Glomerular visceral epithelial cell (primary cell): ENCODE measurements around the gene KRTAP5-2.
"Not testable (repeated sequence)": the region's sequence is repeated elsewhere in the genome, so short reads cannot be mapped to it uniquely, and the experiment has no call there.

Experiments used
- DNase-seq: peaks from one replicate; pipeline ENCODE4 v3.0.0-alpha.2; 2016; ENCODE audit errors: extremely low spot score

The KRTAP5-2 gene

GRCh38 chr11:1628506-1629325 lies 30.6 kb upstream of the KRTAP5-2 start:
- DNase-seq: peak; percentile 45

DNA sequence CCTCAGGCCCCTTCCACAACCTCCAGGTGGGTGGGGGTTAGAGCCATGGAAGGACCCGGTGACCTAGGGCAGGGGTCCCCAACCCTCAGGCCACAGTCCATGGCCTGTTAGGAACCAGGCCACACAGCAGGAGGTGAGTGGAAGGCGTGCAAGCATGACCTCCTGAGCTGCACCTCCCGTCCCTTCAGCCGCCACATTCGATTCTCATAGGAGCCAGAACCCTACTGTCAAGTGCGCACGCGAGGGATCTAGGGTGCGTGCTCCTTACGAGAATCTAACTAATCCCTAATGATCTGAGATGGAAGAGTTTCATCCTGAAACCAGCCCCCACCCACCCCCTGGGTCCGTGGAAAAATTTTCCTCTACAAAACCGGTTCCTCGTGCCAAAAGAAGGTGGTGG lies 27.4 kb upstream of the KRTAP5-2 start:
- no peak for DNase-seq

DNA sequence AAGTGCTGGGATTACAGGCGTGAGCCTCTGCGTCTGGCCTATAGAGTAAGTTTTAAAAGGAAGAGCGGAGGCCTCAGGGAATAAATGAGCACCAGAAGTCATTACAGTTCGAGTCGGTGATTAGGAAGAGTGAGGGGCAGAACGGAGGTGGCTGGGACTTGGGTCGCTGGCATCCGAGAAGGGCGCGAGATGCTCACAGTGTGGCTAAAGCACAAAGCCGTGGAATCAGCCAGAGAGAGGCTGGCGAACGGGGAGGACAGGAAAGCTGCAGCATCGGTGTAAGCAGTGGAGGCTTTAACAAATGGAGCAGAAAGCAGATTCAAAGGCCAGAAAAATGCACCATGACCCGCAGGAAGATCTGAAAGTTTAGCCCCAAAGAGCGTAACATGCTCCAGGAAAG lies 26.5 kb upstream of the KRTAP5-2 start:
- DNase-seq: no peak

- no peak for DNase-seq
These were observed 25.6 kb upstream of the KRTAP5-2 start for GRCh38 chr11:1623716-1624115.

- DNase-seq: no peak
These were observed 24.0 kb upstream of the KRTAP5-2 start, which contains the start of gene KRTAP5-4 for GRCh38 chr11:1622086-1622485. Gene KRTAP5-4 (minus strand): TSS chr11:1622138. CDS start chr11:1622093, 45 bp downstream.

DNA sequence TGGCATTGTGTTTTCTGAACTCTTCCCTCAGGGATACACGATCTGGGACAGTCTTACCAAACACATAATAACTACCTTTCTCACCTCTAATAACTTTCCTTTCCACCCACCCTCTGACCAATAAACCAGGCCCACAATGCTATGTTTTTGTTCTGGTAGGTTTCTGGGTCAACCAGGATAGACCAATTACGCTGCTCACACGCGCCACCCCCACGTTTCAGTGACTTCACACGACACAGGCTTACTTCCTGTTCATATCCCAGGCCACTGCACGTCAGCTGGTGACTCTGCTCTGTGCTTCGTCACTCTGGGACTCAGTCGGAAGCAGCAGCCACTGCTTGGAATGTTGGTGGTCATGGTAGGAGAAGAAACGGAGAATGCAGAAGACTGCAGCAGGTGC lies 21.4 kb upstream of the KRTAP5-2 start:
- DNase-seq: no peak

DNA sequence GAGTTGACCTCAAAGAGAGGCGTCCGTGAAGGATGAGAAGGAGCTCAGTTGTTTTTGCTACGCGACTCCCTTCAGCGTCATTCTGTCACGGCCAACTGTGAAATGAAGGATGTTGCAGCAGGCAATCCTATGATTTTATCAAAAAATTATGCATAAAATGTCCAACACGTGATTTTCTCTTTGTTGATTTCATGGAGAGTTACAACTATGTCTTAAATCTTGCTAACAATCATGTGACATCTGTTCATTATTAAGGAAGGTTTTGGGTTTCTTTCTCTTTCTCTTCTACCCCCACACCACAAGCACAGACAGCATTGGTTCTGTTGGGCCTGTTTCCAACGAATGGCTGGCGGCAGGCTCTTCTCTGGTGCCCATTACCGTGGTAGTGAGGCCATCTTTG lies 20.1 kb upstream of the KRTAP5-2 start:
- DNase-seq: no peak

DNA sequence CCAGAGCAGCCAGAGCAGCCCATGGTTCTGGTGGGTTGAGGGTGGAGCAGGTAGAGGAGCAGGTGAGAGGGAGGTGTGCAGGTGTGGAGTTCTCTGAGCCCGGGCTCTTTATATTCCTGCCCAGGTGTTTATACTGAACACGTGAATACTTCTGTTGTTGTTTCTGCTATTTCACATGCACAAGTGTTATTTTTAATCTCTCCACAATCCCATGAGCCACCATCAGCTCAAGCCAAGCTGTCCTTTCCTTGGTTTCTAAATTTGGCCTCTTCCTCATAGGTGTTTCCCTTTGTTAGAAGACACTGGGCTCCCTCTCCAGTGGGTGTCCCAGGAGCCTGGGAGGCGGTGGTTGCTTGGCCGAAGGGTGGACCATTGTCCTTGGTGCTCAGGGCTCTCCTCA lies 10.3 kb upstream of the KRTAP5-2 start, which contains the start of gene KRTAP5-3:
Gene KRTAP5-3 (minus strand): TSS at position 101 of the 400 bp plus-strand sequence. CDS start 78 bp downstream, at position 23.
- no peak for DNase-seq

DNA sequence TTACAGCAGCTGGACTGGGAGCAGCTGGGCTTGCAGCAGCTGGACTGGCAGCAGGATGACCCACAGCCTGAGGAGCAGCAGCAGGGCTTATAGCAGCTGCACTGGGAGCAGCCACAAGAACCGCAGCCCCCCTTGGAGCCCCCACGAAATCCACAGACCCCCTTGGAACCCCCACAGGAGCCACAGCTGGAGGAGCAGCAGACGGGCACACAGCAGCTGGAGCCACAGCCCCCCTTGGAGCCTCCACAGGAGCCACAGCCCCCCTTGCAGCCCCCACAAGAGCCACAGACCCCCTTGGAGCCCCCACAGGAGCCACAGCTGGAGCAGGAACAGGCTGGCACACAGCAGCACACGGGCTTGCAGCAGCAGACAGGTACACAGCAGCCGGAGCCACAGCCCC lies 9.8 kb upstream of the KRTAP5-2 start:
- not testable (repeated sequence) for DNase-seq

DNA sequence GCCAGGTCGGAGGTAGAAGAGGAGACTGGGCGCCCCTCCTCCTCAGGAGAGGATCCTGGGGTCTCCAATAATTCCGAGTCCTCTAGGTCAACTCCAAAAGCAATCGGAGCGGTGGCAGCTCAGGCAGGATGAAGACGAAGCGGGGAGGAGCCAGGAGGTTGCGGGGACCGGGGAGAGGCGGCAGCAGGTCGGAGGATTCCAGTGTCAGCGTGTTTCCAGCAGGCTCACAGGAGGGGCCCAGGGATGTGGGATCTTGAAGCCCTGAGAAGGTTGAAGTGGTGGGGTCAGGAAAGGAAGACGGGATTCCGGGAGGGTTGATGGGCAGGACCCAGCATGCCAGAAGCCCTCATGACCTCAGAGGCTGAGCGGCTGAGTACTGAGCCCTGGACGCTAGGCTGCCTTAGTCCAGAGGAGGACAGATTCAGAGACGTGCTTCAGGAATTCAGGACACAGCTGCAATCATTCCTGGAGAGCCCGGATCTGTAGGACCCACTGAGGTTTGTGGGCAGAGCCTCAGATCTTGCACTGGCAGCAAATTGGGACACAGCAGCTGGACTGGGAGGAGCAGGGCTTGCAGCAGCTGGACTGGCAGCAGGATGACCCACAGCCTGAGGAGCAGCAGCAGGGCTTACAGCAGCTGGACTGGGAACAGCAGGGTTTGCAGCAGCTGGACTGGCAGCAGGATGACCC lies 9.2 kb upstream of the KRTAP5-2 start:
- DNase-seq: peak; percentile 2

GRCh38 chr11:1605923-1606322 lies 7.8 kb upstream of the KRTAP5-2 start:
- not testable (repeated sequence) for DNase-seq

GRCh38 chr11:1604711-1605110 lies 6.6 kb upstream of the KRTAP5-2 start:
- DNase-seq: no peak

- no peak for DNase-seq
These were observed 6.1 kb upstream of the KRTAP5-2 start for GRCh38 chr11:1604181-1604580.

GRCh38 chr11:1603629-1604028 lies 5.5 kb upstream of the KRTAP5-2 start:
- no peak for DNase-seq

- DNase-seq: not testable (repeated sequence)
These were observed 3.6 kb upstream of the KRTAP5-2 start for GRCh38 chr11:1601663-1602062.

DNA sequence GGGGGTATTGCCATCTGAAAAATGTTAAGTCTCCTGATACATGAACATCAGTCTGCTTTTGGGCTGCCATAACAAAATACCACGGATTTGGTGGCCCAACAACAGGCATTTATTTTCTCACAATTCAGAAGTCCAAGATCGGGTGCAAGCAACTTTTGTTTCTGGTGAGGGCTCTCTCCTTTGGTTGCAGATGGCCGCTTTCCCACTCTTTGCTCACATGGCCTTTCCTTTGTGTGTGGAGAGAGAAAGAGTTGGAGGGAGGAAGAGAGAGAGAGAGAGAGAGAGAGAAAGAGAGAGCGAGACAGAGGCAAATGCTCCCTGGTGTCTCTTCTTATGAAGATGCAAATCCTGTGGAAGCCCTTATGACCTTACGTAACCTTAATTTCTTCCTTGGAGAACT lies 2.5 kb upstream of the KRTAP5-2 start:
- no peak for DNase-seq

- no peak for DNase-seq
These were observed 722 bp upstream of the KRTAP5-2 start for GRCh38 chr11:1598816-1599215.

- not testable (repeated sequence) for DNase-seq
These were observed 312 bp upstream of the KRTAP5-2 start for GRCh38 chr11:1598406-1598805.

DNA sequence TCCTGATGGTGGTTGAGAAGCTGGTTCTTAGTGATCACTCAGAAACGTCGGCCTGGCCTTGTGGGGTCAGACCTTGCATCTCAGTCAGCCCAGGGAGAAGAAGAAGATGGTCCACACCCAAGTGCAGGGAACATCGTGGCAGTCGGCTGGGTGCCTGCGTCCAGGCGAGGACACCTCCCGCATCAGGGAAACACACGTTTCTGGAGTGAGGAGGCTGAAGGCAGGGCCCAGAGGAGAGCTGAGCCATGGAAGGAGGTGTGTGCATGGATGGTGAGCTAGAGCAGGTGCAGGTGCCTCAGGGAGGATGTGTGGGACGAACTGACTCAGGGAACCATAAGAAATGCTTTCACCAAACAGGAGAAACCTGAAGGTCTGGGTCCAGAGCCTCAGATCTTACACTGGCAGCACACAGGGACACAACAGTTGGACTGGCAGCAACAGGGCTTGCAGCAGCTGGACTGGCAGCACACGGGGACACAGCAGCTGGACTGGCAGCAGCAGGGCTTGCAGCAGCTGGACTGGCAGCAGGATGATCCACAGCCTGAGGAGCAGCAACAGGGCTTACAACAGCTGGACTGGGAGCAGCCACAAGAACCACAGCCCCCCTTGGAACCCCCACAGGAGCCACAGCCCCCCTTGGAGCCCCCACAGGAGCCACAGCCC lies 632 bp downstream of the KRTAP5-2 start:
- no peak for DNase-seq

GRCh38 chr11:1596576-1597121 lies 1.4 kb downstream of the KRTAP5-2 start:
- not testable (repeated sequence) for DNase-seq

DNA sequence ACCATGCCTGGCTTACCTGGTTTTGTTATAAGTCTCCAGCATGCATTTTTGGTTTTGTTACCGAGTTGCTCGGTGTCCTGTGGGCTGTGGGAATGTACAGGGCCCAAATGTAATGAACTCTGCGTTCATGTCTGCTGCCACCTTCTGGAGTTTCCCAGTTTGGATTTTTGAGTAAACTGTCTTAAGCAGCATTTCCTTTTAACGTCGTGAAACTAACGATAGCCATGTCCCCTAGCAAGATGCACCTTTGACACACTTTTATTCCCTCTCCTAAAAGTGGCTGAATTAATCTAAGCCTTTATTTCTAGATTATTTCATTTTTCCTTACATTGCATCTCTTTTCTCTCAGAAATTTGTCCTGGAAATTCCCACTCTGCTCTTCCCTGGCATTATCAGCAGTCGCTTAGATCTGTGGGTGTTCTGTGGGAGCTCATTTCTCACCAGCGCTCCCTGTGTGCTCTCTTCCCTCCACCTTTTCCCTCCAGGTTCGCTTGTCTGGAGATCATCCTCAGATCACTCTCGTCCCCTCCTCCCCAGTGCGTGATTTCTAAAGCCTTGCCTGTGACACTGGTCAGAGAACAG lies 2.0 kb downstream of the KRTAP5-2 start:
- not testable (repeated sequence) for DNase-seq

- no peak for DNase-seq
These were observed 5.5 kb downstream of the KRTAP5-2 start for GRCh38 chr11:1592628-1593027.
